GM12891 (cell line): ENCODE data around the gene RNF11.

ENCODE experiments used
- POLR2A ChIP-seq: IDR thresholded peaks from 2 replicates; pipeline ENCODE4 v1.6.1; 2011; ENCODE audit warnings: low read depth, low read length, control low read depth
- POLR2AphosphoS5 ChIP-seq: IDR thresholded peaks from 2 replicates; pipeline ENCODE4 v1.6.1; 2011; ENCODE audit warnings: low read depth, low read length, control low read depth

DNA sequence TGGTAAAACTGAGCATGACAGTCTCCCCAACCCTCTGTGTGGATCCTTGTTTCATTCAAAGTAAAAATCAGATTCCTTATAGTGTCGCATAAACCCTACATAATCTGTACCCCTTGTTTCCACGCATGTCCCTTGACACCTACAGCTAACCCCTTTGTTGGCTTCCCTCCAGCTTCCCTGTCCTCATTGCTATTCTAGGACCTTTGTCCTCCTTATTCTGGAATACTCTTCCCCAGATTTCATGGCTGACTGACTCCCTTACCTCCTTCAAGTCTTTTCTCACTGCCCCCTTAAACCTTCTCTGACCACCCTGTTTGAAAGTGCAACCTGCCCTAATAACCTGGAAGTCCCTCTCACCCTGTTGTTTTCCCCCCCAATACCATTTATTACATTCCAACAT, 4.0 kb downstream of the RNF11 start:
- no peak for TF ChIP-seq POLR2A
- no peak for TF ChIP-seq POLR2AphosphoS5
